Hindlimb muscle (tissue), 1 donor: Measurements from ENCODE around the gene ABCA5. TPM values are rescaled to one million over a fixed set of nuclear protein-coding genes. Genes with fewer than 3 reads are reported as not detected.
"Not testable (repeated sequence)": the region's sequence is repeated elsewhere in the genome, so short reads cannot be mapped to it uniquely, and the experiment has no call there.

Source experiments
- DNase-seq: peaks from one replicate; pipeline ENCODE4 v3.0.0-alpha.2; 2013
- polyA plus RNA-seq: library from polyadenylated mRNA; unstranded; fragments of 120-200 nt; gene quantifications from one replicate; pipeline ENCODE4 v1.2.1, GENCODE V29; 2013; ENCODE audit not compliant: insufficient read length

Gene ABCA5
- polyA plus RNA-seq, 1 donor: 22.3 TPM

DNA sequence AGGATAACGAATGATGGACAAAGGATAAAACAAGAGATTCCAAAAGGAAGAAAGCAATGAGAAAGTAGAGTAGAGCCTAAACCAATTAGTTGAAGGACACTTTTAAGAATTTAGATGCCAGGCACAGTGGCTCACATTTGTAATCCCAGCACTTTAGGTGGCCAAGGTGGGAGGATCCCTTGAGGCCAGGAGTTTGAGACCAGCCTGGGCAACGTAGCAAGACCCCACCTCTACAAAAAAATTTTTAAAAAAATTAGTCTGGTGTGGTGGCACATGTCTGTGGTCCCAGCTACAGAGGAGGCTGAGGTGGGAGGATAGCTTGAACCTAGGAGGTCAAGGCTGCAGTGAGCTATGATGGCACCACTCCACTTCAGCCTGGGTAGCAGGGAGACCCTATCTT lies 118.3 kb downstream of the ABCA5 start:
- no peak for DNase-seq

DNA sequence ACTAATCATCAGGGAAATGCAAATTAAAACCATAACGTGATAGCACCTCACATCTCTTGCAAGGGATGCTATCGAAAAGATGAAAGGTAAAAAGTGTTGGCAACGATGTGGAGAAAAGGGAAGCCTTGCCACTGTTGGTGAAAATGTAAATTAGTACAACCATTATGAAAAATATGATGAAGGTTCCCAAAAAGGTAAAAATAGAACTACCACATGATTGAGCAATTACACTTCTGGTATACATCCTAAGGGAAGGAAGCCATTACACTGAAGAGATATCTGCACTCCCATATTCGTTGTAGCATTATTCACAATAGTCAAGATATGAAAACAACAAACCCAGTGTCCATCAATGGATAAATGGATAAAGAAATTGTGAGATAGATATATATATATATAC lies 119.8 kb downstream of the ABCA5 start:
- no peak for DNase-seq

DNA sequence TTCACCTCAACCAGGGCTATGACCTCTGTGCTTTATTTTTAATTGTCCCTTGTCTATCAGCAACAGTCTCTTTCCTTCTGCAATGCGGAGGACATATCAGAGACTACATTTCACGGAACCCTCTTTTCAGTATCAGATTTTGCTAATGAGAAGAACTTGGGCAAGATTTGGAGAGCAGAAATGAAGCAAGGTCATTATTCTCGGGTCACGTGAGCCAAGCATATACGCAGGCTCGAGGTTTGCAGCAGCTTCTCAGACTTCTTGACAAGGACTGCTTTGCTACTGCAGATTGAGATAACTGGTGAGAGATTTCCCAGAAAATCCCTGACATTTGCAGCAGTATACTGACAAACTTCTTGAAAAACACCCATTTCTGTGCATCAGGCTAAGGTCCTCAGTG lies 128.7 kb downstream of the ABCA5 start:
- no peak for DNase-seq

DNA sequence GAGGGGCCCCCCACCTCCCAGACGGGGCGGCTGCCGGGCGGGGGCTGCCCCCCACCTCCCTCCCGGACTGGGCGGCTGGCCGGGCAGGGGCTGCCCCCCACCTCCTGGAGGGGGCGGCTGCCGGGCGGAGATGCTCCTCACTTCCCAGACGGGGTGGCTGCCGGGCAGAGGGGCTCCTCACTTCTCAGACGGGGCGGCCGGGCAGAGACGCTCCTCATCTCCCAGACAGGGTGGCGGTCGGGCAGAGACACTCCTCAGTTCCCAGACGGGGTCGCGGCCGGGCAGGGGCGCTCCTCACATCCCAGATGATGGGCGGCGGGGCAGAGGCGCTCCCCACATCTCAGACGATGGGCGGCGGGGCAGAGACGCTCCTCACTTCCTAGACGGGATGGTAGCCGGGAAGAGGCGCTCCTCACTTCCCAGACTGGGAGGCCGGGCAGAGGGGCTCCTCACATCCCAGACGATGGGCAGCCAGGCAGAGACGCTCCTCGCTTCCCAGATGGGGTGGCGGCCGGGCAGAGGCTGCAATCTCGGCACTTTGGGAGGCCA lies 130.8 kb downstream of the ABCA5 start:
- not testable (repeated sequence) for DNase-seq

Other genes starting within 250 kb of the ABCA5 start
- 12.0 TPM for gene ABCA6, start 185.2 kb downstream of the ABCA5 start, polyA plus RNA-seq
- 14.4 TPM for gene ABCA10, start 98.3 kb downstream of the ABCA5 start, polyA plus RNA-seq
- 16.8 TPM for gene MAP2K6, start 87.6 kb upstream of the ABCA5 start, polyA plus RNA-seq